Measurements from ENCODE around the gene ZNF362. TPM values are rescaled to one million over a fixed set of nuclear protein-coding genes. Genes with fewer than 3 reads are reported as not detected.
"Not testable (repeated sequence)": the region's sequence is repeated elsewhere in the genome, so short reads cannot be mapped to it uniquely, and the experiment has no call there.

ZNF362 gene
- total RNA-seq, 1 experiment from 2014 or later = 29.5 TPM

GRCh38 chr1:33286451-33287185, 30.3 kb downstream of the ZNF362 start:
- no peak overlapping the region for H3K4me3 Mint-ChIP-seq (ENCODE audit: low read depth, unreplicated experiment)
- H3K9me3 Mint-ChIP-seq (ENCODE audit: low read depth, unreplicated experiment) = no peaks in the 10 kb centered on the region
- no peak overlapping the region for H3K27ac Mint-ChIP-seq (ENCODE audit: unreplicated experiment)
- CTCF ChIA-PET = interaction anchor here (0.8 to 1.0 kb wide), 2 partner anchors 9 to 173 kb away, joined by 3 read pairs; no protein-coding TSS in a partner anchor
- no peaks in the 10 kb centered on the region for H3K4me1 Mint-ChIP-seq (ENCODE audit: low read depth, unreplicated experiment)
- BruUV-seq (replicated peaks) = no TSS peak
- intact Hi-C loops (cut with micrococcal nuclease; ENCODE audit: unreplicated experiment) = no loop called here
- DNase-seq = no peak
- TF ChIP-seq CTCF (IDR thresholded peaks at IDR 0.05; ENCODE audit: unreplicated experiment) = no peak
- H3K36me3 Mint-ChIP-seq (ENCODE audit: insufficient read depth, unreplicated experiment) = peaks cover 12% of the 10 kb centered on the region
- H3K27me3 Mint-ChIP-seq (ENCODE audit: unreplicated experiment) = no peaks in the 10 kb centered on the region

- H3K9me3 Mint-ChIP-seq (ENCODE audit: low read depth, unreplicated experiment) = no peaks in the 10 kb centered on the region
- TF ChIP-seq CTCF (IDR thresholded peaks at IDR 0.05; ENCODE audit: unreplicated experiment) = no peak
- CTCF ChIA-PET = interaction anchor here (0.8 kb wide), 1 partner anchor 173 kb away, joined by 3 read pairs; no protein-coding TSS in a partner anchor
- no peak overlapping the region for H3K27ac Mint-ChIP-seq (ENCODE audit: unreplicated experiment)
- intact Hi-C loops (cut with micrococcal nuclease; ENCODE audit: unreplicated experiment) = no loop called here
- no TSS peak for BruUV-seq (replicated peaks)
- DNase-seq = no peak
- H3K36me3 Mint-ChIP-seq (ENCODE audit: insufficient read depth, unreplicated experiment) = peaks cover 9% of the 10 kb centered on the region
- no peaks in the 10 kb centered on the region for H3K4me1 Mint-ChIP-seq (ENCODE audit: low read depth, unreplicated experiment)
- H3K27me3 Mint-ChIP-seq (ENCODE audit: unreplicated experiment) = no peaks in the 10 kb centered on the region
- no peak overlapping the region for H3K4me3 Mint-ChIP-seq (ENCODE audit: low read depth, unreplicated experiment)
Measured at GRCh38 chr1:33287317-33287716, 31.0 kb downstream of the ZNF362 start.

GRCh38 chr1:33288976-33289857, 32.9 kb downstream of the ZNF362 start:
- DNase-seq = no peak
- no peak overlapping the region for H3K27ac Mint-ChIP-seq (ENCODE audit: unreplicated experiment)
- H3K36me3 Mint-ChIP-seq (ENCODE audit: insufficient read depth, unreplicated experiment) = no peaks in the 10 kb centered on the region
- no peak overlapping the region for H3K4me3 Mint-ChIP-seq (ENCODE audit: low read depth, unreplicated experiment)
- H3K9me3 Mint-ChIP-seq (ENCODE audit: low read depth, unreplicated experiment) = no peaks in the 10 kb centered on the region
- no peaks in the 10 kb centered on the region for H3K4me1 Mint-ChIP-seq (ENCODE audit: low read depth, unreplicated experiment)
- CTCF ChIA-PET = no interaction called here
- no TSS peak for BruUV-seq (replicated peaks)
- intact Hi-C loops (cut with micrococcal nuclease; ENCODE audit: unreplicated experiment) = no loop called here
- H3K27me3 Mint-ChIP-seq (ENCODE audit: unreplicated experiment) = no peaks in the 10 kb centered on the region
- TF ChIP-seq CTCF (IDR thresholded peaks at IDR 0.05; ENCODE audit: unreplicated experiment) = no peak

DNA sequence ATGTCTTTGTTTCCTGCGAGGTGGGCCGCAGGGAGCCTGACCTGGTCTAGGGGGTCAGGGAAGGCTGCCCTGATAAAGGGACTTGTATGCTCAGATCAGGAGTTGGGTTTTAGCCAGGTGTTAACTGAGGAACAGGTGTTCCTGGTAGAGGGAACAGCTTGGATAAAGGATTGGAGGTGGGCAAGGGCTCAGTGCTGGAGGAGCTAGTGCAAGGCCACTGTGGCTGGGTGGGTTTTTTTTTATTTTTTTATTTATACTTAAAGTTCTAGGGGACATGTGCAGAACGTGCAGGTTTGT, 33.5 kb downstream of the ZNF362 start:
- CTCF ChIA-PET = no interaction called here
- no peak overlapping the region for H3K27ac Mint-ChIP-seq (ENCODE audit: unreplicated experiment)
- H3K9me3 Mint-ChIP-seq (ENCODE audit: low read depth, unreplicated experiment) = no peaks in the 10 kb centered on the region
- TF ChIP-seq CTCF (IDR thresholded peaks at IDR 0.05; ENCODE audit: unreplicated experiment) = no peak
- intact Hi-C loops (cut with micrococcal nuclease; ENCODE audit: unreplicated experiment) = no loop called here
- no TSS peak for BruUV-seq (replicated peaks)
- no peaks in the 10 kb centered on the region for H3K4me1 Mint-ChIP-seq (ENCODE audit: low read depth, unreplicated experiment)
- H3K4me3 Mint-ChIP-seq (ENCODE audit: low read depth, unreplicated experiment) = no peak overlapping the region
- no peak for DNase-seq
- no peaks in the 10 kb centered on the region for H3K36me3 Mint-ChIP-seq (ENCODE audit: insufficient read depth, unreplicated experiment)
- H3K27me3 Mint-ChIP-seq (ENCODE audit: unreplicated experiment) = no peaks in the 10 kb centered on the region

DNA sequence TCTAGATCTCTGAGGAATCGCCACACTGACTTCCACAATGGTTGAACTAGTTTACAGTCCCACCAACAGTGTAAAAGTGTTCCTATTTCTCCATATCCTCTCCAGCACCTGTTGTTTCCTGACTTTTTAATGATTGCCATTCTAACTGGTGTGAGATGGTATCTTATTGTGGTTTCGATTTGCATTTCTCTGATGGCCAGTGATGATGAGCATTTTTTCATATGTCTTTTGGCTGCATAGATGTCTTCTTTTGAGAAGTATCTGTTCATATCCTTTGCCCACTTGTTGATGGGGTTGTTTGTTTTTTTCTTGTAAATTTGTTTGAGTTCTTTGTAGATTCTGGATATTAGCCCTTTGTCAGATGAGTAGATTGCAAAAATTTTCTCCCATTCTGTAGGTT, 34.3 kb downstream of the ZNF362 start:
- H3K4me1 Mint-ChIP-seq (ENCODE audit: low read depth, unreplicated experiment); intact Hi-C loops (cut with micrococcal nuclease; ENCODE audit: unreplicated experiment); H3K27me3 Mint-ChIP-seq (ENCODE audit: unreplicated experiment); H3K9me3 Mint-ChIP-seq (ENCODE audit: low read depth, unreplicated experiment); DNase-seq; H3K4me3 Mint-ChIP-seq (ENCODE audit: low read depth, unreplicated experiment); H3K27ac Mint-ChIP-seq (ENCODE audit: unreplicated experiment); H3K36me3 Mint-ChIP-seq (ENCODE audit: insufficient read depth, unreplicated experiment); BruUV-seq (replicated peaks); CTCF ChIA-PET: not testable (repeated sequence)
